ENCODE measurements around the gene ATG16L2.

GRCh38 chr11:72863091-72863490, 48.9 kb downstream of the ATG16L2 start:
- no peak for TF ChIP-seq ZNF274 (IDR thresholded peaks at IDR 0.05; ENCODE audit: low read length)
- no peak for TF ChIP-seq ZNF274 (tag by site-specific recombination; IDR thresholded peaks at IDR 0.05; ENCODE audit: borderline replicate concordance)
- no peak for TF ChIP-seq ZNF692 (tag by site-specific recombination; IDR thresholded peaks at IDR 0.05)
- TF ChIP-seq CTCF (tag by site-specific recombination; IDR thresholded peaks at IDR 0.05): no peak
- TF ChIP-seq ZNF560 (tag by site-specific recombination; IDR thresholded peaks at IDR 0.05; ENCODE audit: borderline replicate concordance): no peak
- no peak for TF ChIP-seq BCL11B (tag by site-specific recombination; IDR thresholded peaks at IDR 0.05; ENCODE audit: low read depth)
- no peak for TF ChIP-seq ZFHX2 (tag by site-specific recombination; conservative IDR thresholded peaks at IDR 0.05)
- TF ChIP-seq ZNF292 (tag by site-specific recombination; IDR thresholded peaks at IDR 0.05; ENCODE audit: borderline replicate concordance, low read depth): no peak

All from HEK293 (cell line).